GM12891 (cell line): ENCODE data around the gene NHSL2.

ENCODE experiments used
- DNase-seq: peaks from one replicate; pipeline ENCODE4 v3.0.0; 2011; ENCODE audit warnings: low spot score; ENCODE audit not compliant: insufficient read length
- FAIRE-seq: peaks from 2 replicates; lab custom pipeline; 2011; peaks lifted over from hg19 to GRCh38; lab: Jason Lieb, UNC
- PAX5 ChIP-seq: IDR thresholded peaks from 2 replicates; pipeline ENCODE4 v1.6.1; 2011; ENCODE audit warnings: low read length, moderate library complexity, mild to moderate bottlenecking; ENCODE audit not compliant: insufficient read depth, severe bottlenecking
- POLR2A ChIP-seq: IDR thresholded peaks from 2 replicates; pipeline ENCODE4 v1.6.1; 2011; ENCODE audit warnings: low read depth, low read length, control low read depth
- POLR2AphosphoS5 ChIP-seq: IDR thresholded peaks from 2 replicates; pipeline ENCODE4 v1.6.1; 2011; ENCODE audit warnings: low read depth, low read length, control low read depth
- POU2F2 ChIP-seq: IDR thresholded peaks from 2 replicates; pipeline ENCODE4 v1.6.1; 2011; ENCODE audit warnings: low read depth, mild to moderate bottlenecking, control low read depth, low read length, moderate library complexity
- SPI1 ChIP-seq: IDR thresholded peaks from 2 replicates; pipeline ENCODE4 v1.6.1; 2011; ENCODE audit warnings: low read depth, low read length, control low read depth
- TAF1 ChIP-seq: IDR thresholded peaks from 2 replicates; pipeline ENCODE4 v1.6.1; 2011; ENCODE audit warnings: low read depth, low read length, control low read depth

NHSL2 gene

DNA sequence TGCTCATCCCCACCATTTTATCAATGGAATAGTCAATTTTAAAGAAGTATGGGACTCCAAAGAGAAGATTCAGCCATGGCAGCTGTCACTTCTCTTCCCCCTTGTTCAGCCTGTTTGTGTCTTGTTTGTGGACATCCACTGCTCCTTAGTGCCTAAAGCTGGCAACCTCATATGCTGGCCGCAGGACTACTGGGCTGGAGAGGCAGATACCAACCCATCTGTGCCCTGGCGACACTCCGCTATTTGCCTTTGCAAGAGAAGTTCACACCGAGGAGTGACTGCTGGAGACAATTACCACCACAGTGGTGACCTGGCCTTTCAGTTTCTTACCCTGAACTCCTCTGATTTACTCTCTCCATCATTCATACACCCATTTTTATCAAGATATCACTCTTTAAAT, 64.3 kb downstream of the NHSL2 start:
- no peak for FAIRE-seq
- TF ChIP-seq TAF1 (no peak), POLR2A (no peak), PAX5 (no peak), SPI1 (no peak), POU2F2 (no peak), POLR2AphosphoS5 (no peak)
- DNase-seq: no peak

DNA sequence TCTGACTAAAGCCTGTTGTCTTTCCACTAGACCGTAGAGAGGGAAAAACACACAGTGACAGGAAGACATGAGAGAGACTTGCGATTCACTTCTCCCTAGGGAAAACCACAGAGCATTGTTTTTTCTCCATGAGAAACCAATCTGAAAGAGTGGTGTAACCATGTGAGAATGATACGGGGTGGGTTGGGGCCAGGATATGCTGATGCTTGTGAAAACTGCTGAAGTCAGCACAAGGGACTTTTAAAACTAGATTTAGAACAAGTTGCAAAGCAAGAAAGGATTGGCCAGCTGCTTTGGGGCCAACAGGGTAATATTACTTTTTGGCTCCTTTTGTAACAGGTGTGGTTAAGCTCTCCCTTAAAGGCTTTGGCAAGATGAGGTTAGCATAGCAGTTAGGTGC, 66.1 kb downstream of the NHSL2 start:
- no peak for FAIRE-seq

DNA sequence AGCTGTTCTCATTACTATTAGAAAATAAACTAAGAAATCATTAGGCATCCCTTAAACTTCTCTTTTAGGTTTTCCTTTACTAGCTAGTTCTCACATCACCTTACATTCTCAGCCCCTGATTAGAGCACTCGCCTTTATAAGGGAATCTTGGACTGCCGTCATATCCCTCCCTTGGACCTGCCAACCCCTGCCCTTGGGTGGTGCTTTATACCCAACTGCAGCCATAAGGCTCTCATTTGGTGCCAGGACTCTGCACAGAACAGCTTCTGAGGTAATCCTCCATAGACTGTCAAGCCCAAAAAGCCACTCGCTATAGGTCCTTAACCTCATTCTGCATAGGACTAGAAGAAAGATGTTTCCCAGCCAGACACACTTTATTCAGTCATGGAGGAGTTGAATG, 67.5 kb downstream of the NHSL2 start:
- FAIRE-seq (no peak), DNase-seq (no peak)
- TF ChIP-seq TAF1: no peak
- no peak for TF ChIP-seq POLR2A
- TF ChIP-seq SPI1: no peak
- no peak for TF ChIP-seq POU2F2
- TF ChIP-seq PAX5: no peak
- TF ChIP-seq POLR2AphosphoS5: no peak

More for the DNA sequence above, 66.1 kb downstream of the NHSL2 start:
- no peak for DNase-seq
- TF ChIP-seq TAF1: no peak
- TF ChIP-seq POU2F2: no peak
- no peak for TF ChIP-seq PAX5

DNA sequence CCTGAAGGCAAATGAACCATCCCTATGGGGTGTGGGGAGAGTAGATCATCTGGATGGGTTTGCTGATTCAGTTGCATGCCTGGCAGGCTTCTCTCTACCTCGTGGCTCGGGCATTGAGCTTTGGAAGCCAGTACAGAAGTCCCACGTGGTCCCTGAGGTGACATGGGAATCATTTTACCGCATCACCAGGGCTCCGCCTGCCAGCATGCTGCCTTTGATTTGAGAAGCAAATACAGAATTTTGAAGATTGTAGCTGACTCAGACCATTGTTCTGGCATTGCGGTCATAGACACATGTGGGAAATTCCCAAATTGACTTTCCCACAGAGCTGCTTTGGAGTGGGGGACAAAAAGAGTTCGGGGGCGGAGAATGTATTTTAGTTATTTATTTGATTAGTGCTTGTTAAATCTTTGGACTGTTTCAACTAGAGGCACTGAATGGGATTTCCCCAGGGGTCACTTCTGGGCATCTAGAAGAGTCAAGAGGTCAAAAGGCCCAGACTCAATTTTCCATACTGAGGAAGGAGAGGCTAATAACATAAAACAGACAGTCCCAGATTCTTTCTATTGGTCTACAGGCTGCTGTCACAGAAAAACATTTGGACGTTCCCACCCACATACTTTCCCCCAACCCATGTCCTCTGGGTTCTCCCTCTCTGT, 79.3 kb downstream of the NHSL2 start:
- TF ChIP-seq SPI1 (no peak), TAF1 (no peak), POLR2AphosphoS5 (no peak)
- FAIRE-seq (no peak), DNase-seq (no peak)

DNA sequence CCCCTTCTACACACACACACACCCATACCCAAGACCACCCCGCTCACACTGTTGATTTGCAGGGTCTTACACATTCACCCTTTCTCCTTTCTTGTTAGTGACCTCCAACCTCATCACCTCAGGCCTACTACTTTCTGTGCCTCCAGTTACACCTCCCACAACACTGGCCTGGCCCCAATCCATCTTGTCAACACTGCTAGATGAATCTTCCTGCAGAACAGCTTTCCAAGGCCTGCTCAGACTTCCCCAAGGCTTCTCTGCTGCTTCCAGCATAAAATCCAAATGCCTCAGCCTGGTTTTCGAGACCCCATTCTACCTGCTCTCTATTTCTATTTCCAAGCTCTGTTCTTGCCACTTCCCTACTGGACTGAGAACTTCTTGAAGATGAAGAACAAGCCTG, 79.9 kb downstream of the NHSL2 start:
- no peak for TF ChIP-seq POLR2AphosphoS5
- TF ChIP-seq POU2F2: no peak
- no peak for TF ChIP-seq PAX5
- no peak for TF ChIP-seq SPI1
- no peak for TF ChIP-seq POLR2A
- no peak for FAIRE-seq
- no peak for DNase-seq

DNA sequence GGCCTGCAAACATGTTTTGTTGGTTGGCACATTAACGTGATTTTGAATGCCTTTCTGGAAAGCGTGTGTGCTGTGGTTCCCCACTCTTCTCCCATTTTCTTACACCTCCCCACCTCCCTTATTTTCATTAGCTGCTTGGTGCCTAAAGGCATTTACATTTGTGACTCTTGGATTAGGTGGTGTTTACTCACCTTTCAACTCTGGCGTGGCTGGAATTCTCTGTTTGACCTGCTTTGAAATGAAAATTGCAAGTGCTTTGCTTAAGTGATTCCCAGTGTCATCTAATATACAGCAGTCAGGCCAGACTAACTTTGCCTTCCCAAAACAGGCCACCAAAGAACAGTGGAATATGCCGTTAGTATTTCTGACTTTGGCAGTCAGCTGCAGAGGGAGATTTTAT, 80.5 kb downstream of the NHSL2 start:
- no peak for FAIRE-seq
- DNase-seq: no peak
- TF ChIP-seq POU2F2: no peak
- no peak for TF ChIP-seq PAX5
- TF ChIP-seq POLR2AphosphoS5: no peak

DNA sequence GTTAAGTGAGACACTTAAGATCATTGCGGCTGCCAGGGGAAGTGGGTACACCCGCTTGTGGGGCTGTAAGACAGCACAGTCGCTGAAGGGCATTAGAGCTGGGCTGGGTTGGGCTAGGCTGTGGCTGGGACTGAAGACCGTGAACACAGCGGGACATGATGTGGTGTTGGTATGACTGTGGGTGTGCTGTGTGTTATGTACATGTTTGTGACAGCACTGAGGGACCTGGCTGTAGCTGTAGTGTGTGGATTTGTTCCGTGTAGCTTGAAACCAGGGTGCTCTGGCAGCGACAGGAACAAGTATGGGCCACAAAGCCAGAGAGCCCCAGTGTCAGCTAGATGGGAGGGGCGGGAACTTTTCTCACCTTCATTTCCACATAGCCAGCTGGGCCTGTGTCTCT, 82.1 kb downstream of the NHSL2 start:
- DNase-seq: no peak
- no peak for FAIRE-seq
- TF ChIP-seq SPI1: no peak

DNA sequence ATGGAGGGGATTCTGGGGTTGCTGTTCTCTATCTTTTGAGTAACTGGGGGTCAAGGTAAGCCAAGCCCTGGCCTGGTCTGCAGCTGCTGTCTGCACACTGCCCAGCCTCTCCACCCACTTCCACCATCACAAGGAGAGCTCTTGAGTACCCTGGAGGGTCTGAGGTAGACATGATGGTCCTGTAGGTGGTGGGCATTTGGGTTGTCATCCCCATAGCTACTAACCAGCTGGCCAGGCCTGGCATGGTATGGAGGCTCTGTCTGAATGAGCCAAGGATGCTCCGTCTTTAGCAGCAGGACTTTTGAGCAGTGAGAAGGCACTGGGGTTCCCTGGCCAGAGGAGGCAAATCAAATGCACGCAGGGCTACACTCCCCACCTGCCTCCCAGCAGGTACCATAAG, 82.7 kb downstream of the NHSL2 start:
- no peak for FAIRE-seq
- no peak for TF ChIP-seq POLR2AphosphoS5
- no peak for TF ChIP-seq SPI1
- no peak for TF ChIP-seq TAF1
- no peak for TF ChIP-seq POLR2A
- TF ChIP-seq POU2F2: no peak
- TF ChIP-seq PAX5: no peak
- no peak for DNase-seq

DNA sequence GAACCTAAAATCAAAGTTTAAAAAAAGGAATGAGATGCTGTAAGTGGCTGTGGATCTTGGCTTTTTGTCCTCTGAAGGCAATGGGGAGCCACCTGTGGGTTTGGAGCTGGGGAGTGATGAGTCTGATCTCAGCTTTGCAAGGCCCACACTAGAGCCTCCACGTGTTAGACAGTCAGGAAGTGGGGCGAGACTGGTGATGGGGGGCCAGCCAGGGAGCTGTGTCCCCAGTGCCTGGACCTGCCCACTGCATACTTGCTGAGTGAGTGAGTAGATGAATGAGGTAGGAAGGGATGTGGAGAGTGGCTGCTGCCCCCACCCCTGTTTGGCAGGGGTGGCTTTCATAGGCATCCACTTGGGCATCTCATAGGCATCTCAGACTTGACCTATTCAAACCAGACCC, 84.0 kb downstream of the NHSL2 start:
- TF ChIP-seq SPI1 (no peak), POLR2A (no peak), TAF1 (no peak), POU2F2 (no peak), PAX5 (no peak), POLR2AphosphoS5 (no peak)
- FAIRE-seq (peak; percentile 28), DNase-seq (no peak)

DNA sequence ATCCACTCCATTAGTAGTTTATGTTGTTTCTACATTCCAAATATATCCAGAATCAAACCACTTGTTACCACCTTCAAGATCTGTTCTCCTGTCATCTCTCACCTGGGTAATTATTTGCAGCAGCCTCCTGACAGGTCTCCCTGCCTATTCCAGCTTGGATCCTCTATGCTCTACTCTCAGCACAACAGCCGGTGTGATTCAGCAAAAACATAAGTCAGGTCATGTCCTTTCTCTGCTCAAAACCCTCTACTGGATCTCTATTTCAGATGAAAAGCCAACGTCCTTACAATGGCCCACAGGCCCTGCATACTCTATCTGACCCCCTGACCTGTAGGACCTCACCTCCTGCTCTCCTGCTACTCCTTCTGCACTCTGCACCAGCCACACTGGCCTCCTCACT, 84.5 kb downstream of the NHSL2 start:
- TF ChIP-seq POLR2AphosphoS5 (no peak), POLR2A (no peak), SPI1 (no peak), TAF1 (no peak), PAX5 (no peak), POU2F2 (no peak)
- DNase-seq (no peak), FAIRE-seq (no peak)

DNA sequence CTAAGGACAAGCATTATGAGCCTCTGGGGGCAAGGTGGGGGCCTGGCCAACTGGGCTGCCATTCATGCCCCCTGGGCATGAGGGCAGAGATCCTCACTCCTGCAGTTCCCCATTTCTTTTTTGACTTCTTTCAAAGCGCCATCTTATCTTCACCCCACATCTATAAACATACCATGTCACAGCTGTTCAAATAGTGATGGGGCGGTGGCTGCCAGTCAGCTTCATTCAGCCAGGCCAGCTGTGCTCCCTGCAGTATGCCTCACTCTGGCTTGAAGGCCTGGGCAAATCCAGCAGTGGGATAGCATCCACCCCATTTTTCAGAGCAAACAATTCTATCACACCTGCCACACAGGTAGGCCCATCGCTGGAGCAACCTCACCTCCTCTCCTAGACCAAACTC, 85.5 kb downstream of the NHSL2 start:
- FAIRE-seq: no peak
- TF ChIP-seq TAF1 (no peak), POU2F2 (no peak), POLR2AphosphoS5 (no peak), POLR2A (no peak), PAX5 (no peak), SPI1 (no peak)
- no peak for DNase-seq
